Skeletal muscle cell (primary cell): ENCODE measurements around the gene STIM1.
"Not testable (repeated sequence)": the region's sequence is repeated elsewhere in the genome, so short reads cannot be mapped to it uniquely, and the experiment has no call there.

ENCODE experiments used
- DNase-seq: peaks from one replicate; pipeline ENCODE4 v3.0.0-alpha.2; 2010; ENCODE audit warnings: low read depth
- H3K4me3 ChIP-seq: 2 replicates; pipeline ENCODE4 v1.5.1; 2011; ENCODE audit warnings: low read depth, mild to moderate bottlenecking, control low read depth, low read length, moderate library complexity

STIM1 gene

GRCh38 chr11:3877364-3878257, 22.1 kb downstream of the STIM1 start:
- no peak overlapping the region for H3K4me3 ChIP-seq
- DNase-seq, result no peak

GRCh38 chr11:3878258-3878584, 22.8 kb downstream of the STIM1 start:
- H3K4me3 ChIP-seq, result no peak overlapping the region
- DNase-seq, result no peak

GRCh38 chr11:3879216-3879966, 23.9 kb downstream of the STIM1 start:
- H3K4me3 ChIP-seq, result no peak overlapping the region
- no peak for DNase-seq

- no peak overlapping the region for H3K4me3 ChIP-seq
- no peak for DNase-seq
Observed at GRCh38 chr11:3879967-3880542, 24.6 kb downstream of the STIM1 start.

DNA sequence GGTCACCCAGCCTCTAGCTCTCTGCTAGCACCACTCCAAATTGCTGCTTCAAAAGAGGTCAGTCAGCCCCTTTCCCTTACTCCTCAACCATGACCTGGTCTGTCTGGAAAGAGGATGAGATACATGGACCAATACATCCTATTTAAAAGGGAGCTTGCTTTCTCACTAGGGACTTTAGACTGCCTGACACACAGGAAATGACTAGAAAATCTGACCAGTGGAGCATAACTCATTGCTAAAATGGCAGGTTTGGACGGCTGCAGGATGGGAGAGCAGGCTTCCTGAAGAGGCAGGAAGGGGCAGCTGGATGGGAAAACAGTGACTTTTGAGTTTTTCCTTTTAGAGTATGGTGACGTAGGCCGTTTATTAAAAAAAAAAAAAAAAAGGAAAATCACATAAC, 25.3 kb downstream of the STIM1 start:
- DNase-seq, result no peak
- no peak overlapping the region for H3K4me3 ChIP-seq

DNA sequence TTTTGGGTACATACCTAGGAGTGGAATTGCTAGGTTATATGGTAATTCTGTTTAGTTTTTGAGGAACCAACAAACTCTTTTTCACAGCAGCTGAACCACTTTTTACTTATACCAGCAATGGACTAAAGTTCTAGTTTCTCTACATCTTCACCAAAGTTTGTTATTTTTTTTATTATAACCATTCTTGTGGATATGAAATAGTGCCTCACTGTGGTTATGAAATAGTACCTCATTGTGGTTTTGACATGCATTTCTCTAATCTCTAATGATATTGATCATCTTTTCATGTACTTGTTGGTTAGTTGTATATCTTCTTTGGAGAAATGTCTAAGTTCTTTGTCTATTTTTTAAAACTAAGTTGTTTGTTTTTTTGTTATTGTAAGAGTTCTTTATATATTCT, 27.2 kb downstream of the STIM1 start:
- no peak overlapping the region for H3K4me3 ChIP-seq
- DNase-seq, result no peak

GRCh38 chr11:3885855-3886254, 30.4 kb downstream of the STIM1 start:
- no peak for DNase-seq
- no peak overlapping the region for H3K4me3 ChIP-seq

DNA sequence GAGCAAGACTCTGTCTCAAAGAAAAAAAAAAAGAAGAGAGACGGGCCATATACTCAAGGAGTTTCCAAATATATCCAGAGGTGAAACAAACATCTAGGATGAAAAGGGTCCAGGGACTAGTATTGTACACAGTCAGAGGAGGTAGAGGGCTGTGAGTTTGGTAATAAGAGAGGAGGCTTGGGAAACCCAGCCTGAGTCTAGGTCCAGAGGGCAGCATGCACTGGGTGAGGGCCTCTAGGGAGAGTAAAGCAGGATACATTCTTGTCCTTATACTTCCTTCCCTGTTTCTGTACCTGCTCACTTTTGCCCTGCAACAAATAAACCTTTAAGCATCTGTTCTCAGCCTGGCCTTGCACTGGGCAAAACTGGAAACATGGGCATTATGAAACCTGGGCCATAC, 31.5 kb downstream of the STIM1 start:
- no peak overlapping the region for H3K4me3 ChIP-seq
- no peak for DNase-seq

- DNase-seq, result no peak
- H3K4me3 ChIP-seq, result no peak overlapping the region
Observed at GRCh38 chr11:3888876-3889275, 33.4 kb downstream of the STIM1 start.

DNA sequence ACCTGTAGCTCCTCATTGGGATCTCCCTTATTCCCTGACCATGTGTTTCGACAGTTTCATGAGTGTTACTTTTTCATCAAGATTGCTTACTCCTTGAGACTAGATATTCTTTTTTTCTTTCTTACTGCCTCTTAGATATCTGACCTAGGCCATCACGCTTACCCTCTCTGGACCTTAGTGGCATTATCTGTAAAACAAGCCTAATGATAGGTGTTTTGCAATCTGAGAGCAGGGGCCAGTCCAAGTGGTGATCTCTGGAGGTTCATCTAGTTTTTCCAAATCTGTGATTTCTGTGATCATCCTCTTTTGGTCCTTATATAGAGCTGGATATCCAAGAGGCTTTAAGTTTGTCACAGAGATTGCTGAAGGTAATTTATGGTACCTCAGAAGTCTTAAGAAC, 34.5 kb downstream of the STIM1 start:
- no peak overlapping the region for H3K4me3 ChIP-seq
- DNase-seq, result no peak

GRCh38 chr11:3890806-3891205, 35.3 kb downstream of the STIM1 start:
- no peak overlapping the region for H3K4me3 ChIP-seq

GRCh38 chr11:3891751-3892150, 36.3 kb downstream of the STIM1 start:
- DNase-seq, result no peak
- H3K4me3 ChIP-seq, result no peak overlapping the region

More at GRCh38 chr11:3890806-3891205, 35.3 kb downstream of the STIM1 start:
- no peak for DNase-seq

GRCh38 chr11:3892156-3892555, 36.7 kb downstream of the STIM1 start:
- DNase-seq, result no peak
- no peak overlapping the region for H3K4me3 ChIP-seq

GRCh38 chr11:3893311-3893710, 37.8 kb downstream of the STIM1 start:
- H3K4me3 ChIP-seq, result no peak overlapping the region
- DNase-seq, result no peak

GRCh38 chr11:3894128-3894731, 38.8 kb downstream of the STIM1 start:
- H3K4me3 ChIP-seq, result no peak overlapping the region
- DNase-seq, result peak; percentile 14

- H3K4me3 ChIP-seq, result no peak overlapping the region
- no peak for DNase-seq
Observed at GRCh38 chr11:3896644-3897043, 41.2 kb downstream of the STIM1 start.

DNA sequence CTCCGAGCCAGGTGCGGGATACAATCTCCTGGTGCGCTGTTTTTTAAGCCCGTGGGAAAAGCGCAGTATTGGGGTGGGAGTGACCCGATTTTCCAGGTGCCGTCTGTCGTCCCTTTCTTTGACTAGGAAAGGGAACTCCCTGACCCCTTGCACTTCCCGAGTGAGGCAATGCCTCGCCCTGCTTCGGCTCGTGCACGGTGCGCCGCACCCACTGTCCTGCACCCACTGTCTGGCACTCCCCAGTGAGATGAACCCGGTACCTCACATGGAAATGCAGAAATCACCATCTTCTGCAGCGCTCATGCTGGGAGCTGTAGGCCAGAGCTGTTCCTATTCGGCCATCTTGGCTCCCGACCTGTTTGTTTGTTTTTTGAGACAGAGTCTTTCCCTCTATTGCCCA, 44.8 kb downstream of the STIM1 start:
- not testable (repeated sequence) for H3K4me3 ChIP-seq, DNase-seq

- no peak for DNase-seq
- H3K4me3 ChIP-seq, result no peak overlapping the region
Observed at GRCh38 chr11:3901249-3902025, 46.0 kb downstream of the STIM1 start.

- DNase-seq, result no peak
- no peak overlapping the region for H3K4me3 ChIP-seq
Observed at GRCh38 chr11:3902441-3902840, 47.0 kb downstream of the STIM1 start.
